GM21737 (cell line): ENCODE measurements around the gene MKKS.
A peak's percentile ranks its signal among the peaks of the same experiment; 100 is the strongest.

Source experiments
- ATAC-seq: cut with Tn5 transposase; IDR thresholded peaks from one replicate; pipeline ENCODE4 v1.9.1; 2021; ENCODE audit warnings: mild to moderate bottlenecking, moderate library complexity; ENCODE audit not compliant: unreplicated experiment

Gene MKKS

GRCh38 chr20:10433623-10434466, at the start of gene MKKS:
MKKS (minus strand) TSS chr20:10434222; CDS start chr20:10413514, 20,708 bp downstream.
- peak; percentile 56 for ATAC-seq

- ATAC-seq, result no peak
These were observed 49.7 kb upstream of the MKKS start for GRCh38 chr20:10483691-10484090.

- no peak for ATAC-seq
These were observed 47.7 kb upstream of the MKKS start for GRCh38 chr20:10481676-10482075.

GRCh38 chr20:10478930-10479329, 44.9 kb upstream of the MKKS start:
- no peak for ATAC-seq

- peak; percentile 43 for ATAC-seq
These were observed 44.2 kb upstream of the MKKS start for GRCh38 chr20:10478205-10478604.

- peak; percentile 66 for ATAC-seq
These were observed 42.3 kb upstream of the MKKS start for GRCh38 chr20:10476319-10476724.

- no peak for ATAC-seq
These were observed 41.2 kb upstream of the MKKS start for GRCh38 chr20:10475225-10475624.

- no peak for ATAC-seq
These were observed 40.7 kb upstream of the MKKS start for GRCh38 chr20:10474606-10475184.

GRCh38 chr20:10472871-10473270, 38.8 kb upstream of the MKKS start:
- no peak for ATAC-seq

- no peak for ATAC-seq
These were observed 36.3 kb upstream of the MKKS start for GRCh38 chr20:10470276-10470675.

GRCh38 chr20:10469599-10469998, 35.6 kb upstream of the MKKS start:
- ATAC-seq, result peak; percentile 57

GRCh38 chr20:10469056-10469455, 35.0 kb upstream of the MKKS start:
- ATAC-seq, result no peak

- ATAC-seq, result no peak
These were observed 34.4 kb upstream of the MKKS start for GRCh38 chr20:10468340-10468845.

- ATAC-seq, result no peak
These were observed 33.8 kb upstream of the MKKS start for GRCh38 chr20:10467681-10468339.

- no peak for ATAC-seq
These were observed 32.8 kb upstream of the MKKS start for GRCh38 chr20:10466855-10467254.

- no peak for ATAC-seq
These were observed 32.3 kb upstream of the MKKS start for GRCh38 chr20:10466325-10466724.

GRCh38 chr20:10465135-10465534, 31.1 kb upstream of the MKKS start:
- ATAC-seq, result no peak

- no peak for ATAC-seq
These were observed 29.6 kb upstream of the MKKS start for GRCh38 chr20:10463622-10464021.

- no peak for ATAC-seq
These were observed 28.5 kb upstream of the MKKS start for GRCh38 chr20:10462516-10462915.

- no peak for ATAC-seq
These were observed 27.5 kb upstream of the MKKS start for GRCh38 chr20:10461495-10461894.

GRCh38 chr20:10454151-10454750, 20.2 kb upstream of the MKKS start:
- peak; percentile 49 for ATAC-seq
